Panc1 (cell line): ENCODE data around the gene CNTN5. TPM values are rescaled to one million over a fixed set of nuclear protein-coding genes. Genes with fewer than 3 reads are reported as not detected.

Experiments
- ATAC-seq: fragments of 200-7000 bp; cut with Tn5 transposase; 2 replicates; pipeline ENCODE4 v1.9.1; 2020; ENCODE audit warnings: mild to moderate bottlenecking, moderate library complexity
- BruUV-seq: library from RNA; stranded (reverse); fragments of 400-500 nt; replicated peaks from 2 replicates; lab custom pipeline; 2021; lab: Mats Ljungman, UMichigan
- CTCF ChIA-PET: fragments of 300-600 bp; sonication (Branson Sonifier 250); formaldehyde crosslinking; loops from one replicate; lab custom pipeline; 2022; ENCODE audit warnings: antibody characterized with exemption; lab: Charles Lee
- POLR2A ChIA-PET: fragments of 300-600 bp; sonication (Branson Sonifier 250); formaldehyde crosslinking; loops from one replicate; lab custom pipeline; 2022; ENCODE audit warnings: antibody characterized with exemption; lab: Charles Lee
- DNase-seq: peaks from one replicate; pipeline ENCODE4 v3.0.0-alpha.2; 2010; ENCODE audit warnings: low read depth, low spot score
- H3K27ac ChIP-seq: 2 replicates; pipeline ENCODE4 v1.5.1; 2011; ENCODE audit warnings: mild to moderate bottlenecking, low read length, inconsistent platforms
- H3K27me3 ChIP-seq: fragments of 200-500 bp; sonication (Bioruptor generic); 2 replicates; pipeline ENCODE4 v1.6.0; 2014; ENCODE audit warnings: low read length, inconsistent platforms; ENCODE audit not compliant: control insufficient read depth, insufficient read depth
- H3K36me3 ChIP-seq: fragments of 200-500 bp; sonication (Bioruptor generic); 2 replicates; pipeline ENCODE4 v1.5.1; 2014; ENCODE audit warnings: inconsistent platforms, mild to moderate bottlenecking, low read length, moderate library complexity; ENCODE audit not compliant: control insufficient read depth, insufficient read depth
- H3K4me1 ChIP-seq: 2 replicates; pipeline ENCODE4 v1.5.1; 2011; ENCODE audit warnings: inconsistent platforms, mild to moderate bottlenecking, low read length, moderate library complexity; ENCODE audit not compliant: control insufficient read depth, insufficient read depth
- H3K4me3 ChIP-seq, 2 experiments: 2 replicates each; pipeline ENCODE4 v1.5.1; 2011 to 2012; ENCODE audit warnings: low read depth in 2 of 2, low read length in 2 of 2, mild to moderate bottlenecking in 2 of 2, inconsistent platforms in 1 of 2, moderate library complexity in 1 of 2
- H3K9me3 ChIP-seq: fragments of 200-500 bp; sonication (Bioruptor generic); 2 replicates; pipeline ENCODE4 v1.5.1; 2014; ENCODE audit warnings: low read depth, mild to moderate bottlenecking, inconsistent platforms, low read length, moderate library complexity; ENCODE audit not compliant: control insufficient read depth, insufficient read depth
- CTCF ChIP-seq: fragments of 450-650 bp; IDR thresholded peaks from 2 replicates; pipeline ENCODE4 v1.5.1; 2017; ENCODE audit warnings: mild to moderate bottlenecking
- POLR2AphosphoS5 ChIP-seq: IDR thresholded peaks from 2 replicates; pipeline ENCODE4 v1.6.1; 2012; ENCODE audit warnings: mild to moderate bottlenecking, low read depth, low read length, moderate library complexity
- REST ChIP-seq, 2 experiments: IDR thresholded peaks; 2 replicates each; pipeline ENCODE4 v1.6.1; 2011 to 2012; ENCODE audit warnings: low read depth in 2 of 2, control low read depth in 1 of 2, low read length in 1 of 2, mild to moderate bottlenecking in 1 of 2, moderate library complexity in 1 of 2; ENCODE audit not compliant: insufficient read depth in 1 of 2
- SIN3A ChIP-seq: IDR thresholded peaks from 2 replicates; pipeline ENCODE4 v1.6.1; 2012; ENCODE audit warnings: low read depth, mild to moderate bottlenecking, low read length, moderate library complexity, borderline replicate concordance; ENCODE audit not compliant: insufficient read depth
- TCF7L2 ChIP-seq: IDR thresholded peaks from 2 replicates; pipeline ENCODE4 v1.6.1; 2011; ENCODE audit warnings: mild to moderate bottlenecking, low read depth, low read length, inconsistent platforms
- in situ Hi-C: cut with HindIII; loops from 2 replicates; pipeline ENCODE4 v1.10.0; 2016; ENCODE audit warnings: low sequenced_read_pairs, low pct_unique_long_range_greater_than_20kb
- intact Hi-C: fragments of 100-400 bp; cut with micrococcal nuclease; formaldehyde crosslinking; loops from one replicate; pipeline ENCODE4 v1.10.0; 2022; ENCODE audit not compliant: unreplicated experiment
- total RNA-seq: library from RNA; stranded (reverse); gene quantifications from one replicate; pipeline ENCODE4 v1.2.1, GENCODE V29; 2021; ENCODE audit not compliant: unreplicated experiment

Gene CNTN5
- total RNA-seq, 1 experiment from 2014 or later: not detected

- in situ Hi-C loops: no loop called here
- H3K4me1 ChIP-seq: no peaks in the 10 kb centered on the region
- no TSS peak for BruUV-seq
- ChIA-PET POLR2A (no interaction called here), CTCF (no interaction called here)
- no peak overlapping the region for H3K4me3 ChIP-seq
- H3K9me3 ChIP-seq: no peaks in the 10 kb centered on the region
- TF ChIP-seq TCF7L2: no peak
- no peak for TF ChIP-seq CTCF
- TF ChIP-seq POLR2AphosphoS5: no peak
- TF ChIP-seq REST (IDR thresholded peaks at IDR 0.05; ENCODE audit: insufficient read depth in 1 of 2, low read depth in 2 of 2, low read length in 1 of 2): no peak
- no peak for TF ChIP-seq SIN3A
- H3K27me3 ChIP-seq: no peaks in the 10 kb centered on the region
- no peak for DNase-seq
- H3K36me3 ChIP-seq: no peaks in the 10 kb centered on the region
- intact Hi-C loops: no loop called here
- H3K27ac ChIP-seq: no peak overlapping the region
- ATAC-seq: no peak
Measured at GRCh38 chr11:99162819-99163218, 142.1 kb downstream of the CNTN5 start.

GRCh38 chr11:99170591-99170990 is 149.8 kb downstream of the CNTN5 start:
- no peak for DNase-seq
- Histone ChIP-seq H3K27me3 (no peaks in the 10 kb centered on the region), H3K9me3 (no peaks in the 10 kb centered on the region), H3K4me1 (no peaks in the 10 kb centered on the region), H3K27ac (no peak overlapping the region), H3K36me3 (no peaks in the 10 kb centered on the region), H3K4me3 (no peak overlapping the region)
- ATAC-seq: no peak
- POLR2A ChIA-PET: no interaction called here
- no TSS peak for BruUV-seq
- TF ChIP-seq REST (IDR thresholded peaks at IDR 0.05; ENCODE audit: insufficient read depth in 1 of 2, low read depth in 2 of 2, low read length in 1 of 2): no peak
- TF ChIP-seq POLR2AphosphoS5: no peak
- TF ChIP-seq TCF7L2: no peak
- no peak for TF ChIP-seq CTCF
- no peak for TF ChIP-seq SIN3A
- in situ Hi-C loops: no loop called here
- intact Hi-C loops: no loop called here
- CTCF ChIA-PET: no interaction called here
